Urothelium cell line (cell line): Measurements from ENCODE around the gene APLN.
A peak's percentile ranks its signal among the peaks of the same experiment; 100 is the strongest.

ENCODE experiments used
- DNase-seq: peaks from one replicate; pipeline ENCODE4 v3.0.0; 2011; ENCODE audit warnings: low spot score, mixed read lengths
- FAIRE-seq: peaks from 2 replicates; lab custom pipeline; 2011; peaks lifted over from hg19 to GRCh38; lab: Jason Lieb, UNC

APLN gene

GRCh38 chrX:129642641-129643040, 12.1 kb downstream of the APLN start:
- FAIRE-seq (no peak), DNase-seq (no peak)

GRCh38 chrX:129641941-129642340, 12.8 kb downstream of the APLN start:
- no peak for FAIRE-seq
- no peak for DNase-seq

- DNase-seq = no peak
- no peak for FAIRE-seq
Measured at GRCh38 chrX:129641469-129641868, 13.3 kb downstream of the APLN start.

DNA sequence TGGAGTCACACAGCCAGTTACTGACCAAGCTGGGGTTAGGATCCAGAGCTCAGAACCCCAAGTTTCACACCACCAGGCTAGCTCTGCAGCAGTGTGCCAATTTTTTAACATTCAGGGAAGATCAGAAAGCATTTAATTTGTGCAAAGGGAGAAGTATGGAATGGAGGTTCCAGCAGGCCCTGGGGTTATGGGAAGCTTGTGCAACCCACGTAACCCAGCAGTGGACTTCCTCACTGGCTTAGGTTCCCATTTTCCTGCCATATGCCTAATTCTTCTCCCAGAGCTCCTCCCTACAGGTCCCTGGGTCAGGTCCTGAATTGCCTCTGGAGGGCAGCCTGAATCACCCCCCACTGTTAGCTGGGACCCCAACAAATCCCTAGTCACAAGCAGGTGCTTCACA, 14.0 kb downstream of the APLN start:
- FAIRE-seq (no peak), DNase-seq (no peak)

GRCh38 chrX:129638917-129639316, 15.8 kb downstream of the APLN start:
- FAIRE-seq (no peak), DNase-seq (no peak)

DNA sequence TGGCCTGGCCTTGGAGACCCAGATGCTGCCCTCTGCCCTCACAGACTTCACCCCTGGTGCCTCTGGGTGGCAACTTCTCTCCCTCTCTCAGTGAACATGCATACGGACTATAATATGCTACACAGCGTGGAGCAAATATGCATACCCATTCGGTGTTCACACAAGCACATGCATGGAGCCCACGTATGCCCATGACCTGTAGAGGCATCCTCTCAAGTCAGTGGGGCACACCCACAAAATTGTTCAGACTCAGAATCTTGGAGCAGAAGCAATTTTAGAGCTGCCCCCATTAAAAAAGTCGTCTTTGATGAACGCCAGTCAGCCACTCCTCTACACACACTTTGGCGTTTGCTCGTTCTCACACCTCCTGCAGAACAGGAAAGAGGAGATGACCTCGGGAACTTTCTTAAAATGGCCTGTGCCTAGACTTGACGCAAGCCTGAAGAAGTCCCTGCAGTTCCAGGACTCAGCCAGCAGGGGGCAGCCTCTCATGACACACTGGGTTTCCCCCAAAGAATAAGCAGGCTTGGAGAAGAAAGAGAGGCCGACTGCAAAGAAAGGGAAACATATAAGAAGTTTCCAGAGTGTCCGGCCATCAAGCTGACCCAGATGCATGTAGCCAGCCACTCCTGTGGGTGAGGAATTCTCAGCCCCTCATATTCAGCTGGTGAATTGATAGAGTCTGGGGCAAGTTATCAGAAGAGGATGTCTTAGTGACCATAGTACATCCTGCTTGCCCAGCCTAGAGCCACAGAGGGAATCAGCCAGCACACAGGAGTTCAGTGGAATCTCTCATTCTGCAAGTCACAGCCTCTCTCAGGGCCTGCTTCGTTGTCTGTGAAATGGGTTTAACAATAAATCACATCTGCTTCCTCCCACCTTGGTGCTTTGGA, 17.3 kb downstream of the APLN start:
- FAIRE-seq = no peak
- peak; percentile 37 for DNase-seq

- DNase-seq (no peak), FAIRE-seq (no peak)
Measured at GRCh38 chrX:129636175-129636681, 18.5 kb downstream of the APLN start.

DNA sequence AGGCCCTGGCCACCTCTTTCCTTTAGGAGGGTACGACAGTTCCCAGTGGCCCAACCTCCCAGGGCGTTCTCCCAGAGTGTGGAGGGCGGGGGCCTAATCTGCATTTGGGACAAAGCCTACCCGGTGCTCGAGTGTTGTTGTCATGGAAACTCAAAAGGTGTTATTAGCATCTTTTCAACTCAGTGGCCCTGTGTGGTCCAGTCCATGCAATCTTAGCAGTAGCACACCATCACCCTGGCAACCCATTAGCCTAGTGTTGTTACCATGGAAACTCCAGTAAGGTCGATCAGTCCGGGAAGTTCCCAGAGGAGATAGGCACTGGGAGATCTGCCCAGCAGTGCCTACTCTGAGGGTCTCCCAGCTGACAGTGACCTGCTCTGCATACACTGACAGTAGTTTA, 20.2 kb downstream of the APLN start:
- FAIRE-seq (no peak), DNase-seq (no peak)

DNA sequence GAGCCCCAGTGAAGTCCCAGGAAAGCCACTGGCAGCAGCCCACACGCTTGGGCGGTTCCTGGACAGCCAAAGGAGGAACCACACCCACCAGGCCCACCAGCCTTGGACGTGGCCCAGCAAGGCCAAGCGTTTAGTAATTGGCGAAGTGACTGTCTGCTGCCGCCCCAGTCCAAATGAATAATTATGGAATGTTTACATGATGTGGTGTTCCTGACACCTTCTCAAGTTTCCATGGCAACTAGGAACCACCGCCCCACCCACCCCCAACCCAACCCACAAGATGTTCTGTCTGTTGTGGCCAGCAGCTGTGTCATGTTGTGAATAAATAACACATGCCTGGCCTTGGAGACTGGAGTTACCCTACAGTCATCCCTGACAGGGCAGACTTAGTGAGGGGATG, 22.3 kb downstream of the APLN start:
- FAIRE-seq (no peak), DNase-seq (no peak)

- DNase-seq (no peak), FAIRE-seq (no peak)
Measured at GRCh38 chrX:129631849-129632248, 22.9 kb downstream of the APLN start.

DNA sequence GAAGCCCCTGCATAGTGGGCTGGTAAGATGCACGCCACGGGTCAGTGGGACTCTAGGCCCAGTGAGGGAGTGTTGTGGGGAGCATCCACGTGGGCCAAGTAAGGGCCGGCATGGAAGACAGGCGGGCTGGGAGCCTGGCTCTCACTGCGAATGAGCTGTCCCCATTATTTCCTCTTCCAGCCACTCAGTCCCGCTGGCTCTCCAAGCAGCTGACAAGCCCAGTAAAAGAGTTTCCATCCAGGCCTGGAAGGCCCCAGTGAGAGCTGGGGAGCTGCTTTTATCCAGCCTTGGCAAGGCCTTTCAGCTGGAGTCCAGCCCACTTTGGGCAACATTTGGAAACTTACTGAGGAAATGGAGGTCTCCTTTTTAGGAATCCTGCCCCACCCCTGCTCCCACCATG, 24.9 kb downstream of the APLN start:
- DNase-seq = no peak
- FAIRE-seq = no peak

DNA sequence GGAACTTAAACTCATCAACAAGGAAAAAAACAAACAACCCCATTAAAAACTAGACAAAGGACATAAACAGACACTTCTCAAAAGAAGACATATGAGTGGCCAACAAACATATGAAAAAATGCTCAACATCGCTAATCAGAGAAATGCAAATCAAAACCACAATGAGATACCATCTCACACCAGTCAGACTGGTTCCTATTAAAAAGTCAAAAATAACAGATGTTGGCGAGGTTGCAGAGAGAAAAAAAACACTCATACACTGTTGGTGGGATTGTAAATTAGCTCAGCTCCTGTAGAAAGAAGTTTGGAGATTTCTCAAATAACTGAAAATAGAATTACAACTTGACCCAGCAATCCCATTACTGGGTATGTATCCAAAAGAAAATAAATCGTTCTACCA, 28.7 kb downstream of the APLN start:
- no peak for FAIRE-seq
- DNase-seq = no peak

GRCh38 chrX:129622757-129623301, 31.9 kb downstream of the APLN start:
- peak; percentile 22 for DNase-seq
- FAIRE-seq = no peak

GRCh38 chrX:129618997-129619396, 35.8 kb downstream of the APLN start:
- no peak for FAIRE-seq
- no peak for DNase-seq

DNA sequence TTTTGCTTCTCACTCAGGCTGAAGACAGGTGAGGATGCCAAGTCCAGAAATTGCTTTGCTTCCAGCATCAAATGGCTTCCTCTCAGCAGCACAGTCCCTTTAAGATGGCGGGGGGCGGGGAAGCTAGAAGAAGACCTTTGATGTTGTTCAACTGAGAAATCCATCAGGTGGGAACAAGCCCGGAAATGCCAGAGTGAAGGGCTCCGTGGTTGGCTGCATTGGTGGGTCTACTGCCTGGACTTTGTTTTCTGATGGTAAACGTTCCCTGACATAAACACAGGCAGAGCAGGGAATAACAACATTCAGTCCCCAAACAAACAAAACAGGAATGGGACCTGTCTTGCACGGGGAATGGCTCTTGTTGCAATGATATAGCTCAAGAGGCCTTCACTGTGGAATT, 37.3 kb downstream of the APLN start:
- FAIRE-seq = no peak
- no peak for DNase-seq

DNA sequence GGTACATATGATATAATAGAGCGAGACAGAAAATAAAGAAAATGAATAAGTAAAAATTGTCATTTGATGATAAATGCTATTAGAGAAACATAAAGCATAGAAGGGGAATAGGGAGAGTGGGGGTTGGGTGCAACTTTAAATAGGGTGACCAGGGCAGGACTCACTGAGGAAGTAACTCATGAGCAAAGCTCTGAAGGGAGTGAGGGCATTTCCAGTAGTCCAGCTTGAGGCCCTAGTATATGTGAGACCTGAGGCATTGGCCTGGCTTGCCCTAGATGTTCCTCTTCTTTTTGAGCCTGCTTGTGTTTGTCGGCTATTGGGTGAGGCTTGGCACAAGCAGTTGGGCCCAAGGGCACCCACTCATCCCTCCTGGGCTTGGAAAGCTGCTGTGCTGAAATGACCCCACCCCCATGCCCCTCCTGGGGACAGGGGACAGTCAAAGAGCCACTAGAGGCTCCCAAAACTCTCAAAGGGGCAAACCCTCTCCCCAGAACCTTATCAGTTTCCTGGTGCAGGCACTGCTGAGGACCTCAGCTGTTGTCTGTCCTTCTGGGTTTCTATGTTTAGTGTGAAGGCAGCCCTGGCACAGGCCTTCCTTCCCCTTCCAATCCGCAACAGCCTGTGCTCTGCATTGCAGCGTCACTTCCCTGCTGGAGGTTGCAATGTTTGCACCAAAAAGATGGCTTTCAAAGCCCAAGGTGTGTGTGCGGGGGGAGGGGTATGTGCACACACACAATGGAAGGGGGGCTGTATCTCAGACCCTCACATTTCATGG, 40.1 kb downstream of the APLN start:
- no peak for DNase-seq
- no peak for FAIRE-seq

DNA sequence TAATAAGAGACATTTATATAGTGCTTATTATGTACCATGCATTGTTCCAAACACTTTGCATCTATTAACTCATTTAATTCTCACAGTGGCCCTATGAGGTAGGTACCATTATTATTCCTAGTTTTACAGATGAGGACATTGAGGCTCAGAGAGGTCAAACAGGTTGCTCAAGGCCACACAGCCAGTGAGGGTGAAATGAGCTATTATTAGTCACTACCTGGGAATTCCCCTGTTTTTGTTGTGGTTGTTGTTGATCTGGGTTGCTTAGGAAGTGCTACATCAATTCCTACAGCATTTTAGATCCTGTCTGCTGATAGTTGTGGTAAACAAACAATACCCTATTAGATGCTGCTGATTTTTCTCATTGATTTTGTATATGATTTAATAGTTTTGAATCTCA, 41.2 kb downstream of the APLN start:
- no peak for FAIRE-seq
- no peak for DNase-seq

GRCh38 chrX:129612396-129612795, 42.4 kb downstream of the APLN start:
- FAIRE-seq = no peak
- DNase-seq = no peak

DNA sequence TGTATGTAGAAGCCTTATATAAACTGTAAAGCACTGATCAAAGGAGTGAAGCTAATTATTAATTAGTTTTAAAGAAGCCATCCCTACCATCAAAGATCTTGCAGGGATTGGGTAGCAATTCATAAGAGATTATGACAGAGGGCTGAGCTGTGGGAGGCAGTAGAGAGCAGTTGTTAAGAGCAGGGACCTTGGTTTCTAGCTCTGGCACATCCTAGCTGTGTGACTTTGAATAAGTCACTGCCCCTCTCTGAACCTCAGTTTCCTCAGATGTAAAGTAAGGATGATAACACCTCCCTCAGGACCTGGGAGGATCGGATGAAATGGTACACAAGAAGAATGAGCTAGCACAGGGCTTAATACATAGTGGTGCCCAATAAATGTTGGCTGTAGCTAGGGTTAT, 45.4 kb downstream of the APLN start:
- DNase-seq = no peak
- no peak for FAIRE-seq

- FAIRE-seq (no peak), DNase-seq (no peak)
Measured at GRCh38 chrX:129608496-129608895, 46.3 kb downstream of the APLN start.

DNA sequence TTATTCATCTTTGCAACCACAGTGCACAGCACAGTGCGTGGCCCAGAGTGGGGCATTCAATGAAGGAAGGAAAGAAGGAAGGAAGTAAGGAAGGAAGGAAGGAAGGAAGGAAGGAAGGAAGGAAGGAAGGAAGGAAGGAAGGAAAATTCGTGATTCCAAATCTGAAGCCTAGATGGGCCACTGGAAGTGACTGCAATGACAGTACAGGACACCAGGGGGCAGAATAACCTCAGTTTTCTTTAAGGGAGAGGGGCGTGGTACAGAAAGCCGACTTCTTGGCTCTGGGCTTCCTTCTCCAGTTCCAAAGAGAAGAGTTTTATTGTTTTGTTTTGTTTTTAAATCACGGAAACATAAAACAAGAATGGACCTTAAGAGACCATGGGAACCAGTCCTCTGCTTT, 47.8 kb downstream of the APLN start:
- peak; percentile 36 for DNase-seq
- FAIRE-seq = no peak

DNA sequence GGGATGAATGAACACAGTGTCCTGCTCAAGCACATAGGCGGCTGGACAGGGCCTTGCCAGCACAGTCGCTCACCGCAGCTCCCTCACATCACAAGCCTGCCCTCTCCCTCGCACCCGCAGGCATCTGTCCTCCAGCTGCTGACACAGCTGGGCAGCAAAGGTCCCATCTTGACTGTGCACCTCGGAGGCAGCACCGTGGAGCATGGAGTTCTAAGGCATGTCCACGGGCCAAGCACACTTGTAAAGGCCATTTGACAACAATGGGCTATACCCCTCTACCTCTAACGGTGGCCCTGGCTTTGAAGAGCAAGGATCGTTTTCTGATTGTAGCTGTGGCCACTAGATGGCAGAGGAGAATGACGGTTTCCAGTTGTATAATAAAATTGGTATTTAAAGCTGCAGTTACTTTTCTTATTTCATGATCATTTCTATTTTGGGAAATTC, 53.8 kb downstream of the APLN start:
- no peak for DNase-seq
- FAIRE-seq = no peak
